Measurements from ENCODE around the gene BPI. TPM values are rescaled to one million over a fixed set of nuclear protein-coding genes. Genes with fewer than 3 reads are reported as not detected.
"Not testable (repeated sequence)": the region's sequence is repeated elsewhere in the genome, so short reads cannot be mapped to it uniquely, and the experiment has no call there.

BPI gene
- 1 to 10 TPM in 1 of 2 donors, under 1 TPM in 1; 0.49 to 1.8 TPM for total RNA-seq
- 1 to 10 TPM in 1 of 2 donors, under 1 TPM in 1; 0.31 to 5.6 TPM for polyA plus RNA-seq
- long read RNA-seq, donor 1 = 0 reads
- long read RNA-seq, donor 2 = 0 reads
- long read RNA-seq, donor 3 = 0 reads
- long read RNA-seq, donor 4 = 0 reads
- long read RNA-seq, donor 5 = 0 reads

DNA sequence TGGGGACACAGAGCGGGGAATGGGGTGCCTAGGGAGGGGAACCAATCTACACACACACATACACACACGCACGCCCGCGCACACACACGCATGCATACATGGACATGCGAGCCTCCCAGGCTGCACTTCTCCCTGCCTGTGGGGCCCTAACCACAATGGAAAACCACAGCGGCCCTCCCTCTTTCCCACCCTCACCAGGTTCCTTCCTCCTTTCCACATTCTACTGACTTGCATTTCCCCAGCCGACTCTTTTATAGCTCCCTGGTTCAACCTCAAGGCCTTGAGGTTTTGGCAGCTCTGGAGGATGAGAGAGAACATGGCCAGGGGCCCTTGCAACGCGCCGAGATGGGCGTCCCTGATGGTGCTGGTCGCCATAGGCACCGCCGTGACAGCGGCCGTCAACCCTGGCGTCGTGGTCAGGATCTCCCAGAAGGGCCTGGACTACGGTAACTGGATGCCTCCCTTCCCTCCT lies at the start of gene BPI:
BPI (plus strand) TSS at position 249 of the 472 bp plus-strand sequence; CDS start at position 317, 68 bp downstream.
- H3K9me3 ChIP-seq (ENCODE audit: control insufficient read depth in 4 of 4, insufficient read depth in 3 of 4, low read length in 3 of 4) = peaks cover 0 to 2% (median 0%) of the 10 kb centered on the region in 4 donors
- no peak within 1 kb of the TSS for H3K9ac ChIP-seq (ENCODE audit: insufficient read depth in 1 of 2, low read length in 2 of 2)
- no peaks in the 10 kb centered on the region for H3K36me3 ChIP-seq (ENCODE audit: control insufficient read depth in 4 of 4, insufficient read depth in 4 of 4, low read length in 4 of 4)
- TF ChIP-seq, protein P1, sequence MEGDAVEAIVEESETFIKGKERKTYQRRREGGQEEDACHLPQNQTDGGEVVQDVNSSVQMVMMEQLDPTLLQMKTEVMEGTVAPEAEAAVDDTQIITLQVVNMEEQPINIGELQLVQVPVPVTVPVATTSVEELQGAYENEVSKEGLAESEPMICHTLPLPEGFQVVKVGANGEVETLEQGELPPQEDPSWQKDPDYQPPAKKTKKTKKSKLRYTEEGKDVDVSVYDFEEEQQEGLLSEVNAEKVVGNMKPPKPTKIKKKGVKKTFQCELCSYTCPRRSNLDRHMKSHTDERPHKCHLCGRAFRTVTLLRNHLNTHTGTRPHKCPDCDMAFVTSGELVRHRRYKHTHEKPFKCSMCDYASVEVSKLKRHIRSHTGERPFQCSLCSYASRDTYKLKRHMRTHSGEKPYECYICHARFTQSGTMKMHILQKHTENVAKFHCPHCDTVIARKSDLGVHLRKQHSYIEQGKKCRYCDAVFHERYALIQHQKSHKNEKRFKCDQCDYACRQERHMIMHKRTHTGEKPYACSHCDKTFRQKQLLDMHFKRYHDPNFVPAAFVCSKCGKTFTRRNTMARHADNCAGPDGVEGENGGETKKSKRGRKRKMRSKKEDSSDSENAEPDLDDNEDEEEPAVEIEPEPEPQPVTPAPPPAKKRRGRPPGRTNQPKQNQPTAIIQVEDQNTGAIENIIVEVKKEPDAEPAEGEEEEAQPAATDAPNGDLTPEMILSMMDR (IDR thresholded peaks at IDR 0.05; ENCODE audit: control extremely low read depth, extremely low read depth) = no peak
- H3K27ac ChIP-seq (ENCODE audit: low read depth in 1 of 2, low read length in 1 of 2) = no peak within 1 kb of the TSS
- 31 to 66% methylated on average over 21 of the region's 21 CpGs for WGBS, 2 donors
- H3K4me3 ChIP-seq = no peak within 1 kb of the TSS
- H3K27me3 ChIP-seq (ENCODE audit: control insufficient read depth in 3 of 3, insufficient read depth in 3 of 3, low read length in 2 of 3) = peaks cover 0 to 2% (median 0%) of the 10 kb centered on the region in 3 donors
- ATAC-seq (ENCODE audit: insufficient read depth, low FRiP score) (no peak), DNase-seq (peak in 1 of 3 donors; percentile 18)
- H3K4me1 ChIP-seq (ENCODE audit: control insufficient read depth in 5 of 5, insufficient read depth in 5 of 5, low read length in 5 of 5) = peaks cover 0 to 11% (median 0%) of the 10 kb centered on the region in 5 donors

DNA sequence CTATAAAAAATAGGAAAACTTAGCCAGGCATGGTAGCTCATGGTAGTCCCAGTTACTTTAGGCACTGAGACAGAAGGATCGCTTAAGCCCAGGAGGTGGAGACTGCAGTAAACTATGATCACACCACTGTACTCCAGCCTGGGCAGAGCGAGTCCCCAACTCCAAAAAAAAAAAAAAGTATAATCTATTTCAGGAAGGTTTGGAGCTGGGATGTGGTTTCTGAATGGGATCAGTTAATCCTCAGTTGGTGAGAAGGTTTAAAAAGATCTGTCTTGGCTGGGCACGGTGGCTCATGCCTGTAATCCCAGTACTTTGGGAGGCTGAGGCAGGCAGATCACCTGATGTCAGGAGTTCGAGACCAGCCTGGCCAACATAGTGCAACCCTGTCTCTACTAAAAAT lies 49.3 kb upstream of the BPI start:
- not testable (repeated sequence) for H3K27ac ChIP-seq (ENCODE audit: low read depth in 1 of 2, low read length in 1 of 2); H3K27me3 ChIP-seq (ENCODE audit: control insufficient read depth in 3 of 3, insufficient read depth in 3 of 3, low read length in 2 of 3); DNase-seq; H3K9me3 ChIP-seq (ENCODE audit: control insufficient read depth in 4 of 4, insufficient read depth in 3 of 4, low read length in 3 of 4); H3K4me3 ChIP-seq; ATAC-seq (ENCODE audit: insufficient read depth, low FRiP score); H3K9ac ChIP-seq (ENCODE audit: insufficient read depth in 1 of 2, low read length in 2 of 2); H3K36me3 ChIP-seq (ENCODE audit: control insufficient read depth in 4 of 4, insufficient read depth in 4 of 4, low read length in 4 of 4)
- peaks cover 0 to 25% (median 0%) of the 10 kb centered on the region in 5 donors for H3K4me1 ChIP-seq (ENCODE audit: control insufficient read depth in 5 of 5, insufficient read depth in 5 of 5, low read length in 5 of 5)
- 86 to 96% methylated on average over 4 of the region's 4 CpGs for whole genome bisulfite sequencing, 2 donors

DNA sequence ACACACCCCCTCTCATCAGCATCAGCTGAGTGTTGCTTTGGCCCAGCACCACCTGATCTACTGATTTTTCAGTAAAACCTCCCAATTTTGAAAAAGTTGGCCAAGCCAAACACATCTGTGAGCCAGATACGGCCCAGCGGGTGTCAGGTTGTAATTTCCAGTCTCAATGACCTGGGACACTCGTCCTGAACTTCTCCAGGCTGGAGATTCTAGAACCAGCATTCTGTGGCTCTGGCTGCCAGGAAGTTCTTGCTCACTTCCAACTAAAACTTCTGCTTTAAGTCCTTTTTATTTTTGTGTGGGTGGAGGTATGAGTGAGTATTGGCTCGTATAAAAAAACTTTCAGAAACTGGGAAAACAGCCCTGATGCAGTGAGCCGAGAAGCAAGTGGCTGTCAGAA lies 48.6 kb upstream of the BPI start:
- TF ChIP-seq, protein P1 (IDR thresholded peaks at IDR 0.05; ENCODE audit: control extremely low read depth, extremely low read depth) = no peak
- DNase-seq (no peak), ATAC-seq (ENCODE audit: insufficient read depth, low FRiP score) (no peak)
- H3K9me3 ChIP-seq (ENCODE audit: control insufficient read depth in 4 of 4, insufficient read depth in 3 of 4, low read length in 3 of 4) = peaks cover 0 to 10% (median 0%) of the 10 kb centered on the region in 4 donors
- peaks cover 0 to 32% (median 2%) of the 10 kb centered on the region in 5 donors for H3K4me1 ChIP-seq (ENCODE audit: control insufficient read depth in 5 of 5, insufficient read depth in 5 of 5, low read length in 5 of 5)
- H3K27me3 ChIP-seq (ENCODE audit: control insufficient read depth in 3 of 3, insufficient read depth in 3 of 3, low read length in 2 of 3) = peaks cover 0 to 4% (median 0%) of the 10 kb centered on the region in 3 donors
- no peak overlapping the region for H3K9ac ChIP-seq (ENCODE audit: insufficient read depth in 1 of 2, low read length in 2 of 2)
- H3K4me3 ChIP-seq = no peak overlapping the region
- WGBS, 2 donors = 58 to 67% methylated on average over 5 of the region's 5 CpGs
- no peaks in the 10 kb centered on the region for H3K36me3 ChIP-seq (ENCODE audit: control insufficient read depth in 4 of 4, insufficient read depth in 4 of 4, low read length in 4 of 4)
- H3K27ac ChIP-seq (ENCODE audit: low read depth in 1 of 2, low read length in 1 of 2) = no peak overlapping the region

DNA sequence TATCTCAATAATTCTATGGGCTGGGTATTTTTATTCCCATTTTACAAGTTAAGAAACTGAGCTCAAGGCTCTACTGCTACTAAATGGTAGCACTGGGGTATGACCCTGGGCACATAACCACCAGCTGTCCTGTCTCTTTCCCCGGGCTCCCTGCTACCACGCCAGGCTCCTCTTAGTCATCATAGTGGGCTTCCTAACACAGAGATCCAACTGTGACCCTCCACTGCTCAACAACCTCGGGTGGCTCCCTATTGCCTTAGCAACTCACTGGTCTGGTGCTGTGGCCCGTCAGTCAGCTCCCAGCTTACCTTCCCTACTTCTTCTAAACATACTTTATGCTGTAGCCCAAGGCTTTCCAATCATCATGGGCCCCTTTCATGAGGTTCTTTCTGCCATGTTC lies 47.9 kb upstream of the BPI start:
- Histone ChIP-seq H3K27me3 (ENCODE audit: control insufficient read depth in 3 of 3, insufficient read depth in 3 of 3, low read length in 2 of 3) (peaks cover 0 to 6% (median under 1%) of the 10 kb centered on the region in 3 donors), H3K4me1 (ENCODE audit: control insufficient read depth in 5 of 5, insufficient read depth in 5 of 5, low read length in 5 of 5) (peaks cover 0 to 32% (median 4%) of the 10 kb centered on the region in 5 donors), H3K9ac (ENCODE audit: insufficient read depth in 1 of 2, low read length in 2 of 2) (no peak overlapping the region), H3K36me3 (ENCODE audit: control insufficient read depth in 4 of 4, insufficient read depth in 4 of 4, low read length in 4 of 4) (no peaks in the 10 kb centered on the region), H3K27ac (ENCODE audit: low read depth in 1 of 2, low read length in 1 of 2) (no peak overlapping the region), H3K9me3 (ENCODE audit: control insufficient read depth in 4 of 4, insufficient read depth in 3 of 4, low read length in 3 of 4) (peaks cover 0 to 10% (median 0%) of the 10 kb centered on the region in 4 donors), H3K4me3 (no peak overlapping the region)
- 80 to 91% methylated on average over 4 of the region's 4 CpGs for WGBS, 2 donors
- ATAC-seq (ENCODE audit: insufficient read depth, low FRiP score) (no peak), DNase-seq (no peak)
- TF ChIP-seq, protein P1 (IDR thresholded peaks at IDR 0.05; ENCODE audit: control extremely low read depth, extremely low read depth) = no peak

Measured in lung (tissue), 16 donors.